DND-41 (cell line): ENCODE measurements around the gene MTG1.

Source experiments
- CTCF ChIP-seq: IDR thresholded peaks from 2 replicates; pipeline ENCODE4 v1.5.1; 2012; ENCODE audit warnings: borderline replicate concordance, low read length, moderate library complexity, mild to moderate bottlenecking; ENCODE audit not compliant: poor library complexity, severe bottlenecking; ENCODE audit errors: extremely low read depth
- EZH2 ChIP-seq: IDR thresholded peaks from 3 replicates; pipeline ENCODE4 v1.6.1; 2012; ENCODE audit warnings: borderline replicate concordance, low read depth, mild to moderate bottlenecking, moderate library complexity, low read length, inconsistent platforms; ENCODE audit not compliant: severe bottlenecking

DNA sequence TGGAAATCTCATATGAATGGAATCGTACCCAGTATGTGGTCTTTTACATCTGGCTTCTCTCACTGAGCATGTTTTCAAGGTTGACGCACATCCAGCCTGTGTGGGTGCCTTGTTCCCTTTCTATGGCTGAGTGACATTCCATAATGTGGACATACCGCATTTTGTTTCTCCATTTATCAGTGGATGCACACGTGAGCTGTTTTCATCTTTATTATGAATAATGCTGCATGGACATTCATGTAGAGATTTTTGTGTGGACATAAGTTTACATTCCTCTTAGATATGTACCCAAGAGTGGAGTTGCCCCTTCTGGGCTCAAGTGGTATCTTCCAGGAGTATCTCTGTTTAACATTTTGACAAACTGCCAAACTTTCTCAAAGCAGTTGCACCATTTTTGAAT, 58.5 kb downstream of the MTG1 start:
- no peak for TF ChIP-seq CTCF
- no peak for TF ChIP-seq EZH2
